Measurements from ENCODE around the gene SOX5. TPM values are rescaled to one million over a fixed set of nuclear protein-coding genes. Genes with fewer than 3 reads are reported as not detected.
"Not testable (repeated sequence)": the region's sequence is repeated elsewhere in the genome, so short reads cannot be mapped to it uniquely, and the experiment has no call there.

SOX5 gene
- total RNA-seq, 1 donor from 2014 or later: 31.0 TPM

GRCh38 chr12:23760495-23760894 is 189.0 kb downstream of the SOX5 start:
- DNase-seq (ENCODE audit: low spot score): no peak

GRCh38 chr12:23758608-23759007 is 190.9 kb downstream of the SOX5 start:
- DNase-seq (ENCODE audit: low spot score): no peak

- no peak for DNase-seq (ENCODE audit: low spot score)
Observed at GRCh38 chr12:23757541-23757962, 191.9 kb downstream of the SOX5 start.

- DNase-seq (ENCODE audit: low spot score): no peak
Observed at GRCh38 chr12:23756416-23756815, 193.1 kb downstream of the SOX5 start.

GRCh38 chr12:23753628-23754365 is 195.7 kb downstream of the SOX5 start:
- DNase-seq (ENCODE audit: low spot score): no peak

- DNase-seq (ENCODE audit: low spot score): no peak
Observed at GRCh38 chr12:23752245-23752644, 197.2 kb downstream of the SOX5 start.

DNA sequence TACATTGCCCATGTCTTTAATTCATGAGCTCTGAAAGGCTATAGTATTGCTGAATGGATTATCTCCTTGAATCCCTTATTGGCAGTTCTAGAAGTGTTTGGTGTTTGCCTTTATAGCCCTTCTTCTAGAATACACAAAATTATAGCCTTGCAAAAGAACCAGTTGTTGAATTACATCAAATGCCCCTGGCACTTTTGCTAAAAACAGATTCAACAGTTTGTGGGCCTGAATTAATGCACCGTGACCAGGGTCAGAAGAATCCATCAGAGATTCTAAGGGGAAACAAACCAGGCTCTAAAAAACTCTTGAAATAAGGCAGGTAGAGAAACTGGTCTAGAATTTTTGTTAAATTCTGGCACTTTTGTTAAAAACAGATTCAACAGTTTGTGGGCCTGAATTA is 197.8 kb downstream of the SOX5 start:
- no peak for DNase-seq (ENCODE audit: low spot score)

- DNase-seq (ENCODE audit: low spot score): no peak
Observed at GRCh38 chr12:23750923-23751322, 198.5 kb downstream of the SOX5 start.

DNA sequence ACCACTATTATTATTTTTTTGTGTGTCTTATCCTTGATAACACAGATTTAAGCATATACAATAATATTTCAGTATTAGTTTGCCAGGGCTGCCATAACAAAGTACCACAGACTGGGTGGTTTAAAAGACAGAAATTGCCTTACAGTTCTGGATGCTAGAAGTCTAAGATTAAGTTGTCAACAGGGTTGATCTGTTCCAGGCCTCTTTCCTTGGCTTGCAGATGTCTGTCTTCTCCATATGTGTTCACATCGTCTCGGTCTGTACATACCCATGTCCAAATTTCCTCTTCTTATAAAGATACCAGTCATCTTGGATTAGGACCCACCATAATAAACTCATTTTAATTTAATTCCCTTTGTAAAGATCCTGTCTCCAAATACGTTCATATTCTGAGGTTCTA is 204.8 kb downstream of the SOX5 start:
- DNase-seq (ENCODE audit: low spot score): no peak

DNA sequence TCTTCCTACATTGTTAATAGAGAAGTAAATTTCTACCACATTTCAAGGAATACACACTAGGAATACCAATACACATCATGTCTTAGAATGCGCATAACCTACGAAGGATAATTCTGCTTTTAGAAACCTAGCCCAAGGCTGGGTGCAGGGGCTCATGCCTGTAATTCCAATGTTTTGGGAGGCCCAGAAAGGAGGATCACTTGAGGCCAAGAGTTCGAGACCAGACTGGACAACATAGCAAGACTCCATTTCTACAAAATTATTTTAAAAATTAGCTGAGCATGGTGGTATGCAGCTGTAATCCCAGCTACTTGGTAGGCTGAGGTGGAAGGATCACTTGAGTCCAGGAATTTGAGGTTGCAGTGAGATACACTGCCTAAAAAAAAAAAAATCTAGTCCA is 206.9 kb downstream of the SOX5 start:
- DNase-seq (ENCODE audit: low spot score): no peak

GRCh38 chr12:23731493-23731892 is 218.0 kb downstream of the SOX5 start:
- DNase-seq (ENCODE audit: low spot score): no peak

GRCh38 chr12:23731035-23731434 is 218.4 kb downstream of the SOX5 start:
- no peak for DNase-seq (ENCODE audit: low spot score)

DNA sequence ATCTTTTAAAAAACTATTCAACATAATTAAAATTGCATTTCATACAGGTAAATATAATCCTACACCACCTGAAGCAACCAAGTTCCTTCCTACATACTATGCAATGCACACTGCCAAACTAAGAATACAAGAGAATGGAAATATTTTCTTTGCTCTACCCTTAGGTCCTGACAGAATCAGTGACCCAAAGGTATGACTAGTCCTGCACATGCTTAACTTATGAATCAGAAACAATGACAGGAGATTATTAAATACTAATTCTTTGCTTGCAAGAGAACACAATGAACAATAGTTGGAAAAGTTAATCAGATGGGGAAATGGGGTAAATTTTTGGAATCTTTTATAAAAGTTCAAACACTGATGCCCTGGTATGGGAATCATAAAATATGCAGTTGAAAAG is 220.1 kb downstream of the SOX5 start:
- DNase-seq (ENCODE audit: low spot score): no peak

DNA sequence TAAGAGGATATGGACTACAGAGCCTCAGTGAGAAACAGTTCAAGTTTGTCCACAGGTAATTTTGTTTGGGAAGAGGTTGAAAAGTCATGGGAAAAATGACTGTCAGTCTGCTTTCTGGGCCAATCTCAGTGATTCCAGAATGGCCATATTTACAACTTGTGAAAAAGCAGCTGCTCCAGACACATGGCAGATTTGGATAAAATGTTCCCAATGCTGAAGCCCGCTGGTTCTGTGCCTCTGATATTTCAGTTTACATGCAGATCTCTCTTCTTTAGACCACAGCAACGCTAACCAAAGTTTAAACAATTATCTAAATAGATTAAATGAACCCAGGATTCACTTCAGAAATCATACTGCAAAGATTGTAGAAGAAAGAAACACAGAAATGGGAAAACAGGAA is 222.8 kb downstream of the SOX5 start:
- DNase-seq (ENCODE audit: low spot score): no peak

GRCh38 chr12:23722655-23723054 is 226.8 kb downstream of the SOX5 start:
- no peak for DNase-seq (ENCODE audit: low spot score)

DNA sequence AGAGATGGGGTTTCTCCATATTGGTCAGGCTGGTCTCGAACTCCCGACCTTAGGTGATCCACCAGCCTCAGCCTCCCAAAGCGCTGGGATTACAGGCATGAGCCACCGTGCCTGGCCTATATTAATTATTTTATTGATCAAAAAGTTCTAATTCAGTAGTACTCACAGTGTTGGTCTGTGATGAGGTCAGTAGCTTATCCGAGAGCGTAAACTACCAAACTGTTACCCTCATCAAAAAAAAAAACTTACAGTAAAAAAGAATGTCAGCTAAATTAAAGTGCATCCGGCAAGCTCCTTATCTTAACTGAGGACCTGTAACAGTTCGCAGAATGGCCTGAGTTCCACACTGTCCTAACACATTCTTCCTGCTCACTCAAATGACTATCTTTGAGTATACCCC is 228.2 kb downstream of the SOX5 start:
- DNase-seq (ENCODE audit: low spot score): no peak

DNA sequence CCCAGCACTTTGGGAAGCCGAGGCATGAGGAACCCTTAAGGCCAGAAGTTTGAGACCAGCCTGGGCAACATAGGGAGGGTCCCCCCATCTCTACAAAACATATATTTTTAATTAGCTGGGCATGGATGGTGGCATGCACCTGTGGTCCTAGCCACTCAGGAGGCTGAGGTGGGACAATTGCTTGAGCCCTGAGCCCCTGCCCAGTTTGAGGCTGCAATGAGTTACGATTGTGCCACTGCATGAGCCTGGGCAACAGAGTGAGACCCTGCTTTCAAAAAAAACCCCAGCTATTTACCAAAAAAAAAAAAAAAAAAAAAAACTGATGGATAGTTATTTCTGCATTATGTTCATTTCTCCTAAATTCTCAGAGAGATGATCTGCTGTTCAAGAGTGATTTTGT is 230.0 kb downstream of the SOX5 start:
- DNase-seq (ENCODE audit: low spot score): no peak

GRCh38 chr12:23710361-23710760 is 239.1 kb downstream of the SOX5 start:
- not testable (repeated sequence) for DNase-seq (ENCODE audit: low spot score)

DNA sequence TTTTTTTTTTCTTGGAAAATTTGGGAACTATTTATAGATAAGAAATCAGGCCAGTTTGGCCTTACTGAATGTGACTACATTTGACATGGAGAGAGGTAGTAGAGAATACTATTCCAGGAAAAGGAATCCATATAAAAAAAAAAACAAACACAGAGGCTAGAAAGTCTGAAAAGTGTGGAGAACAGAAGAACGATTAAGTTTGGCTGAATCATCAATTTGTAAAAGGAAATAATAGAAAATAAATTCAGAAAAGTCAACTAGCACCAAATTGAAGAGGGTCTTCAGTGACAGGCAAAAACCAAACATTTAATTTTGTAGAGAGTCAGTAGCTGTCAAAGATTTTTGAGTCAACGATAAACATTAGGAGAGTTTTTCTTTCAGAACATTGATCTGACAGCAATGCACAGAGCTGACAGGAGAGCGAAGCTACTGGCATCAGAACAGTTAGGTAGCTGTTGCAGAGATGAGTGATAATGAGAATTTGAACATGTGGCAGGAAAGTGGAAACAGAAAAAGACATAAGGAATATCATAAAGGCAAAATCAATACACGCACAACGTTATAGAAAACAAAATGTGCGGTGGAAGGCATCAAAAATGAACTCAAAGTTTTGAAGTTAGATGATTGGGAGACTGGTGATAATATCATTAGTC is 241.2 kb downstream of the SOX5 start:
- no peak for DNase-seq (ENCODE audit: low spot score)

- DNase-seq (ENCODE audit: low spot score): no peak
Observed at GRCh38 chr12:23707270-23707669, 242.2 kb downstream of the SOX5 start.

- DNase-seq (ENCODE audit: low spot score): no peak
Observed at GRCh38 chr12:23704992-23705943, 244.2 kb downstream of the SOX5 start.

DNA sequence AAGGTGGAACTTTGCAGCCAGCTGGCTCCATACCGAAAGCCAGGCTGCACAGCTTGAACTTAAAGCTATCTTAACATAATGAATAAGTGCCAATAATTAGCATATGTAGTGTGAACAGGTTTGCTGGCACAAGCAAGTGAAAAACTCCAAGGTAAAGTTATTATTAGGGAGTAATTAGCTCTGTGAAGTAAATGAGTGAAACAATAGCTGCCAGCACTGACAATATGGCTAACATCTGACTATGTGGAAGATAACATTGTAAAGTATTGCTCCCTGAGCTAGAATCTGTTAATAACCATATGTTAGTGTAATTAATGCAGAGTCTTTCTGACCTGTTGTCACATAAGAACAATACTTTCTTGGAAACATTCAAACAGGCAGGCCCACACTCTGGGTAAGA is 246.4 kb downstream of the SOX5 start:
- DNase-seq (ENCODE audit: low spot score): no peak
